Activated naive CD4-positive, alpha-beta T cell treated with anti-CD3 and anti-CD28 coated beads, Interleukin-2, amount 10 ng/mL, durations not matched to agents 5 hours and 36 hours (primary cell): ENCODE data around the gene CHST12. TPM values are rescaled to one million over a fixed set of nuclear protein-coding genes. Genes with fewer than 3 reads are reported as not detected.

Source experiments
- total RNA-seq, 2 experiments: library from RNA; stranded (reverse); gene quantifications; one replicate each; pipeline ENCODE4 v1.2.3, GENCODE V29; 2021

CHST12 gene
- total RNA-seq: 10 to 100 TPM; 22.6 to 23.1 TPM

GRCh38 chr7:2403014-2403717 lies at the start of gene CHST12:
CHST12 (plus strand) TSS chr7:2403611; CDS start chr7:2432640, 29,029 bp downstream.

GRCh38 chr7:2354186-2354938 lies 49.0 kb upstream of the CHST12 start, which contains the start of gene EIF3B:
EIF3B (plus strand) TSS chr7:2354827; CDS start chr7:2354922, 95 bp downstream.

GRCh38 chr7:2476298-2476697 lies 72.9 kb downstream of the CHST12 start, which contains the start of gene GRIFIN:
GRIFIN (minus strand) TSS chr7:2476398; CDS start chr7:2476383, 15 bp downstream.

Other genes starting within 250 kb of the CHST12 start
- gene MAD1L1, start 170.7 kb upstream of the CHST12 start, total RNA-seq: 100 to 1,000 TPM; 139 to 146 TPM
- gene MRM2, start 161.4 kb upstream of the CHST12 start, total RNA-seq: 10 to 100 TPM; 22.4 to 23.6 TPM
- gene NUDT1, start 161.4 kb upstream of the CHST12 start, total RNA-seq: 10 to 100 TPM; 69.1 to 72.7 TPM
- gene SNX8, start 89.2 kb upstream of the CHST12 start, total RNA-seq: 10 to 100 TPM; 25.8 to 26.0 TPM
- gene EIF3B, start 48.8 kb upstream of the CHST12 start, total RNA-seq: 100 to 1,000 TPM; 150 to 154 TPM
- gene GRIFIN, start 72.8 kb downstream of the CHST12 start, total RNA-seq: not detected
- gene LFNG, start 116.2 kb downstream of the CHST12 start, total RNA-seq: 10 to 100 TPM; 99.5 to 99.9 TPM
- gene BRAT1, start 151.9 kb downstream of the CHST12 start, total RNA-seq: 10 to 100 TPM; 31.6 to 33.4 TPM
- 10 to 100 TPM in 1 of 2 experiments, 1 to 10 TPM in 1; 7.5 to 13.7 TPM for gene IQCE, start 155.4 kb downstream of the CHST12 start, total RNA-seq
- 10 to 100 TPM; 15.9 to 16.3 TPM for gene TTYH3, start 228.4 kb downstream of the CHST12 start, total RNA-seq